ENCODE data around the gene UCP2.

Gene UCP2

DNA sequence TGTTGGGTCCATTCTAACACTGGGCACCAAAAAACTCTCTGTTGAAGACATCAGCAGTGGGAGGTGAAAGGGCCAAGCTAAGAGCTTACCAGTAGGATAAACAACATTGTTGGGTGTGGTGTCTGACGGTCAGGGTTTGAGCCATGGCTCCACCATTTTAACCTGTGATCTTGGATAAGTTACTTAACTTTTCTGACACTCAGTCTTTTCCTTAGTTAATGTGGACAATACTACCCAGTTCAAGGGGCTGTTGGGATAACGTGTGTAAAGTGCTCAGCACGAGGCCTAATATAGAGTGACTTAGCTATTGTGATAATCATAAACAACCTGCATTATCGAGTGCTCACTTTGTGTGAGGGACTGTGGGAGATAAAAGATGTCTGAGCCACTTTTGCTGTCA is 20.2 kb upstream of the UCP2 start:
- WGBS (ENCODE audit: extremely low coverage, insufficient coverage, low lambda C conversion rate): no CpG with 5 or more reads among the region's 4 CpGs
- no peak overlapping the region for H3K56ac ChIP-seq (ENCODE audit: low read length)

DNA sequence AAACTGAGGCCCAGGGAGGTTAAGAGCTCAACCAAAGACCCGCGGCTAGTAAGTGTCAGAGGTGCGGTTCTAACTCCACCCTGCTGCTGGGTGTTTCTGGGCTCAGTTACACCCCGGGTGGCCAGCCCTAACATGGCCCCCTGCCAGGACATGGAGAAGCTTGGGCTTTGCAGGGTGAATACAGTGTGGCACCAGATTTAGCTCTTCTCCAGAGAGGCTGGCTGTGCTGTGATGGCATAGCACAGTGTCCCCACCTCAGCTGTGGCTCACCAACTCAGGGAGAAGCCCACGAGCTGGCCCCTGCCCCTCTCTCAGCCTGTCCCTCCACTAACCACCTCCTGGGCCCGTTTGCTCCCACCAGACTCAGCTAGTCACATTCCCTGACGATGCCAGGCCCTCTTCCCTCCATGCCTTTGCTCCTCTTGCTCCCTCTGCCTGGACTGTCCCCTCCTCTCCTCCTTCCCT is 19.2 kb upstream of the UCP2 start:
- H3K9ac ChIP-seq (ENCODE audit: low read length): no peak overlapping the region
- H2BK120ac ChIP-seq (ENCODE audit: low read depth, low read length): no peak overlapping the region
- H3K4me2 ChIP-seq (ENCODE audit: low read length): no peak overlapping the region
- no peaks in the 10 kb centered on the region for H3K79me2 ChIP-seq (ENCODE audit: control insufficient read depth, insufficient read depth, low read length)
- H2BK15ac ChIP-seq (replicated peaks; ENCODE audit: low read depth): no peak overlapping the region
- H2BK5ac ChIP-seq (ENCODE audit: low read length): no peak overlapping the region
- DNase-seq: no peak
- no peak overlapping the region for H3K18ac ChIP-seq (ENCODE audit: low read length)
- H3K56ac ChIP-seq (ENCODE audit: low read length): no peak overlapping the region
- H3K79me1 ChIP-seq (ENCODE audit: low read length): no peaks in the 10 kb centered on the region
- H4K5ac ChIP-seq (ENCODE audit: low read length): no peak overlapping the region
- no peak overlapping the region for H3K23ac ChIP-seq (ENCODE audit: low read length)
- H3K4me3 ChIP-seq (ENCODE audit: low read length): no peak overlapping the region
- no peak overlapping the region for H3K27ac ChIP-seq (ENCODE audit: low read depth, low read length)
- no peaks in the 10 kb centered on the region for H3K4me1 ChIP-seq (ENCODE audit: control insufficient read depth, low read depth, low read length)
- no peak overlapping the region for H2AK5ac ChIP-seq (ENCODE audit: low read length)
- no peak overlapping the region for H3K4ac ChIP-seq (ENCODE audit: low read depth, low read length)
- no peak overlapping the region for H4K8ac ChIP-seq (ENCODE audit: low read depth, low read length)
- no peaks in the 10 kb centered on the region for H3K36me3 ChIP-seq (ENCODE audit: control insufficient read depth, insufficient read depth, low read length)
- no peaks in the 10 kb centered on the region for H3K27me3 ChIP-seq (ENCODE audit: insufficient read depth, low read length, poor library complexity)
- no CpG with 5 or more reads among the region's 7 CpGs for WGBS (ENCODE audit: extremely low coverage, insufficient coverage, low lambda C conversion rate)

More for the DNA sequence above, 20.2 kb upstream of the UCP2 start:
- Histone ChIP-seq H3K23ac (ENCODE audit: low read length) (no peak overlapping the region), H3K27me3 (ENCODE audit: insufficient read depth, low read length, poor library complexity) (no peaks in the 10 kb centered on the region), H3K4me2 (ENCODE audit: low read length) (no peak overlapping the region), H3K79me1 (ENCODE audit: low read length) (no peaks in the 10 kb centered on the region), H2AK5ac (ENCODE audit: low read length) (no peak overlapping the region), H3K36me3 (ENCODE audit: control insufficient read depth, insufficient read depth, low read length) (no peaks in the 10 kb centered on the region), H3K4ac (ENCODE audit: low read depth, low read length) (no peak overlapping the region), H4K5ac (ENCODE audit: low read length) (no peak overlapping the region), H2BK15ac (replicated peaks; ENCODE audit: low read depth) (no peak overlapping the region), H2BK120ac (ENCODE audit: low read depth, low read length) (no peak overlapping the region), H4K8ac (ENCODE audit: low read depth, low read length) (no peak overlapping the region), H3K4me3 (ENCODE audit: low read length) (no peak overlapping the region), H3K18ac (ENCODE audit: low read length) (no peak overlapping the region), H3K79me2 (ENCODE audit: control insufficient read depth, insufficient read depth, low read length) (no peaks in the 10 kb centered on the region), H3K27ac (ENCODE audit: low read depth, low read length) (no peak overlapping the region), H2BK5ac (ENCODE audit: low read length) (no peak overlapping the region), H3K4me1 (ENCODE audit: control insufficient read depth, low read depth, low read length) (no peaks in the 10 kb centered on the region), H3K9ac (ENCODE audit: low read length) (no peak overlapping the region)
- no peak for DNase-seq

DNA sequence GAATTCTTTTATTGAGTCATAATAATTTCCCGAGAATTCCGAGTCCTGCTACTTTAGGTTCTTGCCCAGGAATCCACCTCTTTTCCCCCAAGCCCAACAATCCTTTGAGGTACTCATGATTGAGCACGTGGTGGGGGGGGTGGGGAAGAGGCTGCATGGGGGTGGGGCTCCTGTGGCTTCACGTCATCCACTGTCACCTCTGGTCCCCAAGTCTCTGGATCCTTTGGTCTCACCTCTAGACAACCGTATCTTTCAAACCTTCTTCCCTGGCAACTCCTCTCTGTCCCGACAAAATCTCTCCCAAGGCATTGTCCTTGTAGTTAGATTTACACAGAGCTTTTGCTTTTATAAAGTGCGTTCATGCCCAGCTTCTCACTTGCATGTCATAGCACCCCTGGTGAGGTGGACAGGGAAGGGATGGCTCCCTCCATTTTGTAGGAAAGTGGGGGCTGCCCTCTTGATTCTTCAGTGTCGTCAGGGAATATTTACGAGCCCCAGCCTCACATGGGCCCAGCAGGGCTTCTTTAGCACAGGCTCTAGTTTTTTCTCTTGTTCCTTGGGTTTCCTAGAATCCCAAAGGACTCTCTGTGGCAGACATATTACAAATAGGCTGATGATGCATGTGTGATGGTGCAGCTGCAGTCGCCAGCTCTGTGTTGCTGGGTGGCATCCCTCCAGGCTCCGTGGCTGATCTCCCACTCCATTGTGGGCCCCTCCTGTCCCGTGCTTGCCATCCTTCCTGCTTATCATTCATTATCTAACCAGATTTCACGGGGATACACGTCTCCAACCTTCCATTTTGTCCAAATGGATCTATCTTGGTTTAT is 17.9 kb upstream of the UCP2 start:
- Histone ChIP-seq H3K27me3 (ENCODE audit: insufficient read depth, low read length, poor library complexity) (no peaks in the 10 kb centered on the region), H2BK120ac (ENCODE audit: low read depth, low read length) (no peak overlapping the region), H2AK5ac (ENCODE audit: low read length) (no peak overlapping the region), H3K27ac (ENCODE audit: low read depth, low read length) (no peak overlapping the region), H3K56ac (ENCODE audit: low read length) (no peak overlapping the region), H3K79me1 (ENCODE audit: low read length) (no peaks in the 10 kb centered on the region), H3K4ac (ENCODE audit: low read depth, low read length) (no peak overlapping the region), H3K9ac (ENCODE audit: low read length) (no peak overlapping the region), H3K4me1 (ENCODE audit: control insufficient read depth, low read depth, low read length) (no peaks in the 10 kb centered on the region), H3K4me3 (ENCODE audit: low read length) (no peak overlapping the region), H2BK15ac (replicated peaks; ENCODE audit: low read depth) (no peak overlapping the region), H4K8ac (ENCODE audit: low read depth, low read length) (no peak overlapping the region), H3K23ac (ENCODE audit: low read length) (no peak overlapping the region), H2BK5ac (ENCODE audit: low read length) (no peak overlapping the region), H3K36me3 (ENCODE audit: control insufficient read depth, insufficient read depth, low read length) (no peaks in the 10 kb centered on the region), H3K18ac (ENCODE audit: low read length) (no peak overlapping the region), H4K5ac (ENCODE audit: low read length) (no peak overlapping the region), H3K79me2 (ENCODE audit: control insufficient read depth, insufficient read depth, low read length) (no peaks in the 10 kb centered on the region), H3K4me2 (ENCODE audit: low read length) (no peak overlapping the region)
- no CpG with 5 or more reads among the region's 14 CpGs for WGBS (ENCODE audit: extremely low coverage, insufficient coverage, low lambda C conversion rate)
- no peak for DNase-seq

DNA sequence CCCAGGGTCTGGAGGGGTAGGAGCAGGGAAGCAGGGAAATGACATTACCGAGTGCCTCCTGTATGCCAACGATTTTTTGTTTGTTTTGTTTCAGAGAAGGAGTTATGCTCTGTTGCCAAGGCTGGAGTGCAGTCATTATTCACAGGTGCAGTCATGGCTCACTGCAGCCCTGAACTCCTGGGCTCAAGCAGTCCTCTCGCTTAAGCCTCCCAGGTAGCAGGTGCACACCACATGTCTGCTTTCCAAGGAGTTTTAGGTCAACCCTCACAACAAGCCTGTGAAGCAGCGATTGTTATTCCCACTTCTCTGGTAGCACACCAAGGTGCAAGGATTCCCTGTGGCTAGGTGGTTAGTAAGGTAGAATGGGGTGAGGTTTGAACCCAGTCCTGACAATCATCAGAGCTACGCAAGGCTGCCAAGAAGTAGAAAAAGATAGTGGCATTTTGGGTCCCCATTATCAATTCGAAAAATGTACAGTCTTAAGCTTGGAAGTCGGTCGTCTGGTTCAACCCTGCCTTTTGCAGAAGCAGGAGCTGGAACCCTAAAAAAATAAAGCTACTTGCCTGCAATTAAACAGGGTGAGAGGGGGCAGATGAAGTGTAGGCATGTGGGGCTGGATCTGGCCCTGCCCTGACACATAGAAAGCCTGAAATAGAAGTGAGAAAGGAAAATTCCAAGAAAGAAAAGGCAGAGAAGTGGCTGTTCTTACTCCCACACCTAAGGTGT is 17.1 kb upstream of the UCP2 start:
- no peak overlapping the region for H3K27ac ChIP-seq (ENCODE audit: low read depth, low read length)
- H3K4me2 ChIP-seq (ENCODE audit: low read length): no peak overlapping the region
- H2BK15ac ChIP-seq (replicated peaks; ENCODE audit: low read depth): no peak overlapping the region
- H2BK120ac ChIP-seq (ENCODE audit: low read depth, low read length): no peak overlapping the region
- no peak overlapping the region for H2BK5ac ChIP-seq (ENCODE audit: low read length)
- no peak overlapping the region for H3K9ac ChIP-seq (ENCODE audit: low read length)
- no peak for DNase-seq
- no peaks in the 10 kb centered on the region for H3K4me1 ChIP-seq (ENCODE audit: control insufficient read depth, low read depth, low read length)
- no peaks in the 10 kb centered on the region for H3K79me2 ChIP-seq (ENCODE audit: control insufficient read depth, insufficient read depth, low read length)
- H3K79me1 ChIP-seq (ENCODE audit: low read length): no peaks in the 10 kb centered on the region
- no peak overlapping the region for H3K4ac ChIP-seq (ENCODE audit: low read depth, low read length)
- no peaks in the 10 kb centered on the region for H3K27me3 ChIP-seq (ENCODE audit: insufficient read depth, low read length, poor library complexity)
- no peak overlapping the region for H3K4me3 ChIP-seq (ENCODE audit: low read length)
- no peak overlapping the region for H4K5ac ChIP-seq (ENCODE audit: low read length)
- no peak overlapping the region for H2AK5ac ChIP-seq (ENCODE audit: low read length)
- no peak overlapping the region for H4K8ac ChIP-seq (ENCODE audit: low read depth, low read length)
- no peak overlapping the region for H3K23ac ChIP-seq (ENCODE audit: low read length)
- H3K36me3 ChIP-seq (ENCODE audit: control insufficient read depth, insufficient read depth, low read length): no peaks in the 10 kb centered on the region
- H3K56ac ChIP-seq (ENCODE audit: low read length): no peak overlapping the region
- WGBS (ENCODE audit: extremely low coverage, insufficient coverage, low lambda C conversion rate): no CpG with 5 or more reads among the region's 8 CpGs
- no peak overlapping the region for H3K18ac ChIP-seq (ENCODE audit: low read length)

DNA sequence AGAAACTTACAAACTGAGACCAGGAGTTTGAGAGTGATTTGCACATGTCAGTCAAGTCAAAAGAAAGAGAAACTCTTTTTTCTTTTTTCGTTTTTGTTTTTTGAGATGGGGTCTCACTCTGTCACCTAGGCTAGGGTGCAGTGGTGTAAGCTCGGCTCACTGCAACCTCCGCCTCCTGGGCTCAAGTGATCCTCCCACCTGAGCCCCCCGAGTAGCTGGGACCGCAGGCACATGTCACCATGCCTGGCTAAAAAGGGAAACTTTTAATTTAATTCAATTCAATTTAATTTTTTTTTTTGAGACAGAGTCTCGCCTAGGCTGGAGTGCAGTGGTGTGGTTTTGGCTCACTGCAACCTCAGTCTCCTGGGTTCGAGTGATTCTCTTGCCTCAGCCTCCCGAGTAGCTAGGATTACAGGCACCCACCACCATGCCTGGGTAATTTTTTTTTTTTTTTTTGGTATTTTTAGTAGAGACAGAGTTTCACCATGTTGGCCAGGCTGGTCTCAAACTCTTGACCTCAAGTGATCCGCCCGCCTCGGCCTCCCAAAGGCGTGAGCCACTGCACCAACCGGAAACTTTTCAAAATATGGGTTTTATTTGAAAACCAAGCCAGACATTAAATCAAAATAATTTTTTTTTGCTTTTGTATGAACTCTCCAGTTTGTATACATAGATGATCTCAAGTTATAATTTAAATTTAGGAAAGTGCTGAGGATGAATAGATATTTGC is 16.4 kb upstream of the UCP2 start:
- H4K8ac ChIP-seq (ENCODE audit: low read depth, low read length): no peak overlapping the region
- H2BK120ac ChIP-seq (ENCODE audit: low read depth, low read length): no peak overlapping the region
- H3K27ac ChIP-seq (ENCODE audit: low read depth, low read length): no peak overlapping the region
- no peaks in the 10 kb centered on the region for H3K79me1 ChIP-seq (ENCODE audit: low read length)
- H3K9ac ChIP-seq (ENCODE audit: low read length): no peak overlapping the region
- no peak overlapping the region for H3K18ac ChIP-seq (ENCODE audit: low read length)
- H2BK5ac ChIP-seq (ENCODE audit: low read length): no peak overlapping the region
- no peak overlapping the region for H2BK15ac ChIP-seq (replicated peaks; ENCODE audit: low read depth)
- no peaks in the 10 kb centered on the region for H3K4me1 ChIP-seq (ENCODE audit: control insufficient read depth, low read depth, low read length)
- WGBS (ENCODE audit: extremely low coverage, insufficient coverage, low lambda C conversion rate): no CpG with 5 or more reads among the region's 13 CpGs
- no peak overlapping the region for H3K23ac ChIP-seq (ENCODE audit: low read length)
- no peak for DNase-seq
- H2AK5ac ChIP-seq (ENCODE audit: low read length): no peak overlapping the region
- no peaks in the 10 kb centered on the region for H3K27me3 ChIP-seq (ENCODE audit: insufficient read depth, low read length, poor library complexity)
- no peak overlapping the region for H3K56ac ChIP-seq (ENCODE audit: low read length)
- no peak overlapping the region for H3K4me2 ChIP-seq (ENCODE audit: low read length)
- no peak overlapping the region for H4K5ac ChIP-seq (ENCODE audit: low read length)
- no peaks in the 10 kb centered on the region for H3K36me3 ChIP-seq (ENCODE audit: control insufficient read depth, insufficient read depth, low read length)
- H3K79me2 ChIP-seq (ENCODE audit: control insufficient read depth, insufficient read depth, low read length): no peaks in the 10 kb centered on the region
- H3K4ac ChIP-seq (ENCODE audit: low read depth, low read length): no peak overlapping the region
- H3K4me3 ChIP-seq (ENCODE audit: low read length): no peak overlapping the region
